Smooth muscle cell (in vitro differentiated cells): ENCODE results near the gene RAI1. TPM values are rescaled to one million over a fixed set of nuclear protein-coding genes. Genes with fewer than 3 reads are reported as not detected.
A peak's percentile ranks its signal among the peaks of the same experiment; 100 is the strongest.

Experiments used
- DNase-seq: peaks from one replicate; lab custom pipeline; 2025; ENCODE audit not compliant: unreplicated experiment; lab: John Stamatoyannopoulos, UW
- H2AFZ ChIP-seq: fragments of 200-600 bp; sonication (generic); 2 replicates; pipeline ENCODE4 v1.6.0; 2016; ENCODE audit warnings: antibody characterized with exemption, low read depth, mild to moderate bottlenecking
- H3F3A ChIP-seq: fragments of 200-600 bp; sonication (generic); 2 replicates; pipeline ENCODE4 v1.6.0; 2017; ENCODE audit warnings: antibody characterized with exemption, low read depth
- H3K27ac ChIP-seq: fragments of 200-600 bp; sonication (generic); 2 replicates; pipeline ENCODE4 v1.5.1; 2016; ENCODE audit warnings: low read depth, mild to moderate bottlenecking
- H3K27me3 ChIP-seq: fragments of 200-600 bp; sonication (generic); 2 replicates; pipeline ENCODE4 v1.6.1; 2016; ENCODE audit warnings: low read depth, mild to moderate bottlenecking
- H3K36me3 ChIP-seq: fragments of 200-600 bp; sonication (generic); 2 replicates; pipeline ENCODE4 v1.5.1; 2016; ENCODE audit warnings: low read depth
- H3K4me1 ChIP-seq: fragments of 200-600 bp; sonication (generic); 2 replicates; pipeline ENCODE4 v1.5.1; 2016; ENCODE audit warnings: low read depth
- H3K4me2 ChIP-seq: fragments of 200-600 bp; sonication (generic); 2 replicates; pipeline ENCODE4 v1.6.0; 2016; ENCODE audit warnings: mild to moderate bottlenecking
- H3K4me3 ChIP-seq: fragments of 200-600 bp; sonication (generic); 2 replicates; pipeline ENCODE4 v1.5.1; 2016; ENCODE audit warnings: mild to moderate bottlenecking
- H3K79me2 ChIP-seq: fragments of 200-600 bp; sonication (generic); 2 replicates; pipeline ENCODE4 v1.6.0; 2016; ENCODE audit warnings: low read depth, mild to moderate bottlenecking
- H3K9ac ChIP-seq: fragments of 200-600 bp; sonication (generic); 2 replicates; pipeline ENCODE4 v1.6.0; 2016; ENCODE audit warnings: low read depth
- H3K9me3 ChIP-seq: fragments of 200-600 bp; sonication (generic); replicated peaks from 2 replicates; pipeline ENCODE4 v1.5.1; 2016; ENCODE audit warnings: low read depth
- H4K20me1 ChIP-seq: fragments of 200-600 bp; sonication (generic); 2 replicates; pipeline ENCODE4 v1.6.0; 2016; ENCODE audit warnings: low read depth
- WGBS: methylation state at CpG from one replicate; pipeline ENCODE4 v1.1.7; 2016; ENCODE audit warnings: low lambda C conversion rate; 5-methylcytosine and 5-hydroxymethylcytosine counted together
- polyA plus RNA-seq: library from polyadenylated mRNA; unstranded; fragments of >200 nt; fragmentation: Nextera tagmentation; extraction: Ambion mirVana; gene quantifications from 2 replicates; pipeline ENCODE4 v1.2.1, GENCODE V29; 2016
- total RNA-seq: library from RNA; depleted of rRNA; stranded (reverse); fragments of >200 nt; gene quantifications from 2 replicates; pipeline ENCODE4 v1.2.3, GENCODE V29; 2014
- TF ChIP-seq, protein P1 (sequence below): fragments of 200-600 bp; sonication (generic); IDR thresholded peaks from 2 replicates; pipeline ENCODE4 v1.5.1; 2017; ENCODE audit warnings: borderline replicate concordance, mild to moderate bottlenecking, antibody characterized with exemption; ENCODE audit not compliant: insufficient read depth, poor library complexity, severe bottlenecking

RAI1 gene
- total and polyA plus RNA-seq, 2 experiments from 2014 or later = 11.1 to 17.6 TPM

DNA sequence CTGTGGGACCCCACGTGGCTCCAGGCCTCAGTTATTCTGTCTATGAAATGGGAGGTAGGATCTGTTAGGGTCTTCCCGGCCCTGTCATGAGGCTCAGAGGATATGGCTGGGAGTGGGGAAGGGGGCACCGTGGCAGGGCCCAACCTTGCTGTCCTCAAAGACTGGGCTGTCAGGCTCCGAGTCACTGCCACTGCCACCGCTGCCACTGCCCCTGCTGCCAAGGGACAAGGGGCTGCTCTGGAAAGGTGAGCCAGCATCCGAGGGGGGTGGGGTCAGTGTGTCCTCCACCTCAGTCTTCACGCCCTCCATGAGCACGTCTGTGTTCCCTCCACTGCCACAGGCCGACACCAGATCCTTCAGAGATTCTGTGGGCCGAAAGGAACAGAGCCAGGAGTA is 136.3 kb downstream of the RAI1 start:
- no peak overlapping the region for H3K4me3 ChIP-seq
- H3F3A ChIP-seq = peaks cover 1% of the 10 kb centered on the region
- H3K27ac ChIP-seq = no peak overlapping the region
- H3K9me3 ChIP-seq = no peaks in the 10 kb centered on the region
- WGBS = 97% methylated on average over 10 of the region's 10 CpGs
- no peak overlapping the region for H3K9ac ChIP-seq
- no peaks in the 10 kb centered on the region for H3K27me3 ChIP-seq
- DNase-seq = no peak
- no peak overlapping the region for H3K4me2 ChIP-seq
- peaks cover 61% of the 10 kb centered on the region for H4K20me1 ChIP-seq
- TF ChIP-seq, protein P1, sequence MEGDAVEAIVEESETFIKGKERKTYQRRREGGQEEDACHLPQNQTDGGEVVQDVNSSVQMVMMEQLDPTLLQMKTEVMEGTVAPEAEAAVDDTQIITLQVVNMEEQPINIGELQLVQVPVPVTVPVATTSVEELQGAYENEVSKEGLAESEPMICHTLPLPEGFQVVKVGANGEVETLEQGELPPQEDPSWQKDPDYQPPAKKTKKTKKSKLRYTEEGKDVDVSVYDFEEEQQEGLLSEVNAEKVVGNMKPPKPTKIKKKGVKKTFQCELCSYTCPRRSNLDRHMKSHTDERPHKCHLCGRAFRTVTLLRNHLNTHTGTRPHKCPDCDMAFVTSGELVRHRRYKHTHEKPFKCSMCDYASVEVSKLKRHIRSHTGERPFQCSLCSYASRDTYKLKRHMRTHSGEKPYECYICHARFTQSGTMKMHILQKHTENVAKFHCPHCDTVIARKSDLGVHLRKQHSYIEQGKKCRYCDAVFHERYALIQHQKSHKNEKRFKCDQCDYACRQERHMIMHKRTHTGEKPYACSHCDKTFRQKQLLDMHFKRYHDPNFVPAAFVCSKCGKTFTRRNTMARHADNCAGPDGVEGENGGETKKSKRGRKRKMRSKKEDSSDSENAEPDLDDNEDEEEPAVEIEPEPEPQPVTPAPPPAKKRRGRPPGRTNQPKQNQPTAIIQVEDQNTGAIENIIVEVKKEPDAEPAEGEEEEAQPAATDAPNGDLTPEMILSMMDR = no peak
- H2AFZ ChIP-seq = no peak overlapping the region
- H3K36me3 ChIP-seq = no peaks in the 10 kb centered on the region
- peaks cover 13% of the 10 kb centered on the region for H3K4me1 ChIP-seq
- peaks cover 24% of the 10 kb centered on the region for H3K79me2 ChIP-seq

GRCh38 chr17:17818088-17818526 is 136.8 kb downstream of the RAI1 start:
- H3K4me2 ChIP-seq = no peak overlapping the region
- 85% methylated on average over 10 of the region's 10 CpGs for WGBS
- H3F3A ChIP-seq = no peaks in the 10 kb centered on the region
- peaks cover 19% of the 10 kb centered on the region for H3K4me1 ChIP-seq
- TF ChIP-seq, protein P1 = no peak
- no peaks in the 10 kb centered on the region for H3K27me3 ChIP-seq
- peaks cover 29% of the 10 kb centered on the region for H3K79me2 ChIP-seq
- no peak for DNase-seq
- H3K36me3 ChIP-seq = no peaks in the 10 kb centered on the region
- no peak overlapping the region for H3K27ac ChIP-seq
- peaks cover 61% of the 10 kb centered on the region for H4K20me1 ChIP-seq
- no peak overlapping the region for H3K9ac ChIP-seq
- no peak overlapping the region for H3K4me3 ChIP-seq
- H3K9me3 ChIP-seq = no peaks in the 10 kb centered on the region
- H2AFZ ChIP-seq = no peak overlapping the region

DNA sequence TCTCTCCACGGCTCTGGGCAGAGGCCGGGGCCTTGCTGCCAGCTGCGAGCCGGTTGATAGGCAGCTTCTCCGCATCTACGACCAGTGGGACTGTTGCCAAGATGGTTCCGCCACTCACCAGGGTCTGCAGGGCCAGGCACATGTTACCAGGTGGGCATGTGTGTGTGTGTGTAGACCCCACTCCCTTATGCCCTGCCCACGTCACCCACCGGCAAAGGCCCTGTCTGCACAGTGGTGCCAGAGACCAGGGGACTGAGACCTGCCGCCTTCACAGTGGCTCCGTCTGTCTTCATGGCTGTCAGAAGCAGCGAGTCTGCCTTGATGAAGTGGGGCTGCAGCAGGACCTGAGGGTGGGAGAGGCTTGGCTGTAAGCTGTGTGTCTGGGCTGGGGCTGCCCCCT is 137.9 kb downstream of the RAI1 start:
- Histone ChIP-seq H3K36me3 (no peaks in the 10 kb centered on the region), H3K79me2 (peaks cover 37% of the 10 kb centered on the region), H4K20me1 (peaks cover 58% of the 10 kb centered on the region), H3K4me3 (no peak overlapping the region), H3K4me2 (no peak overlapping the region), H3K27ac (no peak overlapping the region), H3K9me3 (no peaks in the 10 kb centered on the region), H3K27me3 (no peaks in the 10 kb centered on the region), H3K4me1 (peaks cover 25% of the 10 kb centered on the region), H2AFZ (no peak overlapping the region), H3F3A (peaks cover 2% of the 10 kb centered on the region), H3K9ac (no peak overlapping the region)
- no peak for DNase-seq
- TF ChIP-seq, protein P1 = no peak
- 95% methylated on average over 12 of the region's 12 CpGs for WGBS

GRCh38 chr17:17819561-17819995 is 138.3 kb downstream of the RAI1 start:
- Histone ChIP-seq H4K20me1 (peaks cover 58% of the 10 kb centered on the region), H3K4me2 (no peak overlapping the region), H3K79me2 (peaks cover 41% of the 10 kb centered on the region), H3K4me3 (no peak overlapping the region), H2AFZ (no peak overlapping the region), H3K36me3 (no peaks in the 10 kb centered on the region), H3K9me3 (no peaks in the 10 kb centered on the region), H3F3A (peaks cover 6% of the 10 kb centered on the region), H3K4me1 (peaks cover 30% of the 10 kb centered on the region), H3K27me3 (no peaks in the 10 kb centered on the region), H3K9ac (no peak overlapping the region), H3K27ac (no peak overlapping the region)
- TF ChIP-seq, protein P1 = no peak
- peak; percentile 20 for DNase-seq
- WGBS = 78% methylated on average over 12 of the region's 12 CpGs
